ENCODE data around the gene SHC3.

GRCh38 chr9:88993871-88994460 lies 184.7 kb downstream of the SHC3 start:
- TF ChIP-seq POLR2A (IDR thresholded peaks at IDR 0.05; ENCODE audit: low read length) (no peak), GATA1 (IDR thresholded peaks at IDR 0.05; ENCODE audit: low read depth, low read length) (no peak)

All from erythroblast (primary cell).